Naive B cell (primary cell): ENCODE measurements around the gene CA9. TPM values are rescaled to one million over a fixed set of nuclear protein-coding genes. Genes with fewer than 3 reads are reported as not detected.

Experiments used
- ATAC-seq, 2 donors: fragments of 150-1000 bp; cut with Tn5 transposase; 2 replicates each; pipeline ENCODE4 v1.10.0; 2021; ENCODE audit warnings: low read depth in 2 of 2, mild to moderate bottlenecking in 2 of 2, moderate library complexity in 2 of 2
- DNase-seq: peaks from one replicate; pipeline ENCODE4 v3.0.0; 2022
- H3K27ac Mint-ChIP-seq, 6 donors: one replicate each; pipeline ENCODE4 v1.8.0; 2020 to 2022; ENCODE audit warnings: mild to moderate bottlenecking in 6 of 6, mixed read lengths in 6 of 6, moderate library complexity in 5 of 6, inconsistent platforms in 2 of 6
- H3K27me3 Mint-ChIP-seq, 3 donors: one replicate each; pipeline ENCODE4 v1.8.0; 2021 to 2022; ENCODE audit warnings: mixed read lengths in 3 of 3, mild to moderate bottlenecking in 1 of 3
- H3K36me3 Mint-ChIP-seq, 2 donors: one replicate each; pipeline ENCODE4 v1.8.0; 2020 to 2022; ENCODE audit warnings: mixed read lengths in 2 of 2, inconsistent platforms in 1 of 2, mild to moderate bottlenecking in 1 of 2
- H3K4me1 Mint-ChIP-seq, 3 donors: one replicate each; pipeline ENCODE4 v1.8.0; 2020 to 2022; ENCODE audit warnings: mixed read lengths in 3 of 3, inconsistent platforms in 1 of 3, mild to moderate bottlenecking in 1 of 3, moderate library complexity in 1 of 3
- H3K4me3 Mint-ChIP-seq, 8 donors: one replicate each; pipeline ENCODE4 v1.8.0; 2020 to 2022; ENCODE audit warnings: mild to moderate bottlenecking in 8 of 8, mixed read lengths in 8 of 8, moderate library complexity in 8 of 8, inconsistent platforms in 2 of 8
- H3K9me3 Mint-ChIP-seq, 7 donors: one replicate each; pipeline ENCODE4 v1.8.0; 2020 to 2022; ENCODE audit warnings: mixed read lengths in 7 of 7, mild to moderate bottlenecking in 5 of 7, inconsistent platforms in 2 of 7, moderate library complexity in 1 of 7
- polyA plus RNA-seq, 6 donors: library from polyadenylated mRNA; unstranded; fragments of 300-500 nt; fragmentation: Illumina TruSeq; gene quantifications; one replicate each; pipeline ENCODE4 v1.2.3, GENCODE V29; 2021; ENCODE audit warnings: low read depth in 6 of 6

The CA9 gene
- polyA plus RNA-seq, 6 donors from 2014 or later = not detected

GRCh38 chr9:35666549-35666948 lies 7.2 kb upstream of the CA9 start:
- H3K36me3 Mint-ChIP-seq = no peaks in the 10 kb centered on the region
- H3K4me1 Mint-ChIP-seq = peaks cover 40 to 47% (median 47%) of the 10 kb centered on the region in 3 donors
- peak; percentile 39 to 47 for ATAC-seq
- no peaks in the 10 kb centered on the region for H3K27me3 Mint-ChIP-seq
- H3K9me3 Mint-ChIP-seq = no peaks in the 10 kb centered on the region
- DNase-seq = no peak
- H3K27ac Mint-ChIP-seq = peak overlapping the region in 2 of 6 donors; percentile 22 to 44
- peak overlapping the region; percentile 60 to 96 (median 83) for H3K4me3 Mint-ChIP-seq

- Mint-ChIP-seq H3K4me3 (no peak overlapping the region), H3K36me3 (no peaks in the 10 kb centered on the region), H3K4me1 (peaks cover 26 to 33% (median 33%) of the 10 kb centered on the region in 3 donors), H3K9me3 (no peaks in the 10 kb centered on the region), H3K27me3 (no peaks in the 10 kb centered on the region), H3K27ac (no peak overlapping the region)
- DNase-seq (no peak), ATAC-seq (no peak)
Observed at GRCh38 chr9:35667939-35668338, 5.8 kb upstream of the CA9 start.

GRCh38 chr9:35669331-35670145 lies 4.2 kb upstream of the CA9 start:
- no peak for ATAC-seq
- H3K27ac Mint-ChIP-seq = no peak overlapping the region
- no peaks in the 10 kb centered on the region for H3K36me3 Mint-ChIP-seq
- H3K27me3 Mint-ChIP-seq = peaks cover 0 to 6% (median 4%) of the 10 kb centered on the region in 3 donors
- DNase-seq = no peak
- no peak overlapping the region for H3K4me3 Mint-ChIP-seq
- no peaks in the 10 kb centered on the region for H3K9me3 Mint-ChIP-seq
- peaks cover 25 to 34% (median 26%) of the 10 kb centered on the region in 3 donors for H3K4me1 Mint-ChIP-seq

- peaks cover 0 to 18% (median 13%) of the 10 kb centered on the region in 3 donors for H3K27me3 Mint-ChIP-seq
- ATAC-seq (no peak), DNase-seq (no peak)
- peaks cover 17 to 23% (median 18%) of the 10 kb centered on the region in 3 donors for H3K4me1 Mint-ChIP-seq
- H3K27ac Mint-ChIP-seq = peak overlapping the region in 1 of 6 donors; percentile 52
- H3K4me3 Mint-ChIP-seq = peak overlapping the region in 2 of 8 donors; percentile 12 to 65
- H3K9me3 Mint-ChIP-seq = no peaks in the 10 kb centered on the region
- no peaks in the 10 kb centered on the region for H3K36me3 Mint-ChIP-seq
Observed at GRCh38 chr9:35674025-35674361, 265 bp downstream of the CA9 start.

GRCh38 chr9:35675204-35675603 lies 1.5 kb downstream of the CA9 start:
- no peaks in the 10 kb centered on the region for H3K9me3 Mint-ChIP-seq
- H3K27me3 Mint-ChIP-seq = peaks cover 0 to 18% (median 13%) of the 10 kb centered on the region in 3 donors
- H3K27ac Mint-ChIP-seq = peak overlapping the region in 1 of 6 donors; percentile 80
- H3K4me3 Mint-ChIP-seq = peak overlapping the region; percentile 80 to 91 (median 86)
- no peaks in the 10 kb centered on the region for H3K36me3 Mint-ChIP-seq
- peak; percentile 16 to 17 for ATAC-seq
- H3K4me1 Mint-ChIP-seq = peaks cover 20 to 27% (median 21%) of the 10 kb centered on the region in 3 donors
- no peak for DNase-seq

GRCh38 chr9:35675732-35676392 lies 2.1 kb downstream of the CA9 start:
- H3K4me3 Mint-ChIP-seq = peak overlapping the region; percentile 80 to 91 (median 86)
- DNase-seq (no peak), ATAC-seq (peak; percentile 64 to 72)
- peak overlapping the region in 1 of 6 donors; percentile 51 for H3K27ac Mint-ChIP-seq
- H3K9me3 Mint-ChIP-seq = no peaks in the 10 kb centered on the region
- H3K4me1 Mint-ChIP-seq = peaks cover 23 to 33% (median 26%) of the 10 kb centered on the region in 3 donors
- peaks cover 0 to 18% (median 13%) of the 10 kb centered on the region in 3 donors for H3K27me3 Mint-ChIP-seq
- H3K36me3 Mint-ChIP-seq = no peaks in the 10 kb centered on the region

GRCh38 chr9:35679091-35679490 lies 5.4 kb downstream of the CA9 start:
- peaks cover 30 to 34% (median 32%) of the 10 kb centered on the region in 3 donors for H3K4me1 Mint-ChIP-seq
- no peaks in the 10 kb centered on the region for H3K9me3 Mint-ChIP-seq
- no peaks in the 10 kb centered on the region for H3K36me3 Mint-ChIP-seq
- H3K27ac Mint-ChIP-seq = peak overlapping the region in 1 of 6 donors; percentile 70
- peaks cover 3 to 16% (median 13%) of the 10 kb centered on the region in 3 donors for H3K27me3 Mint-ChIP-seq
- H3K4me3 Mint-ChIP-seq = peak overlapping the region in 1 of 8 donors; percentile 25
- ATAC-seq (no peak), DNase-seq (no peak)

- Mint-ChIP-seq H3K9me3 (no peaks in the 10 kb centered on the region), H3K36me3 (no peaks in the 10 kb centered on the region), H3K4me1 (peaks cover 24 to 30% (median 25%) of the 10 kb centered on the region in 3 donors), H3K4me3 (peak overlapping the region in 1 of 8 donors; percentile 56), H3K27me3 (peaks cover 3 to 9% (median 6%) of the 10 kb centered on the region in 3 donors), H3K27ac (no peak overlapping the region)
- ATAC-seq = no peak
- no peak for DNase-seq
Observed at GRCh38 chr9:35679766-35680330, 6.1 kb downstream of the CA9 start.

GRCh38 chr9:35680331-35681105 lies 6.8 kb downstream of the CA9 start:
- Mint-ChIP-seq H3K27ac (no peak overlapping the region), H3K4me3 (no peak overlapping the region), H3K4me1 (peaks cover 19 to 30% (median 20%) of the 10 kb centered on the region in 3 donors), H3K9me3 (no peaks in the 10 kb centered on the region), H3K27me3 (peaks cover 3 to 7% (median 6%) of the 10 kb centered on the region in 3 donors), H3K36me3 (no peaks in the 10 kb centered on the region)
- ATAC-seq (peak; percentile 30 to 75), DNase-seq (no peak)

GRCh38 chr9:35681341-35682002 lies 7.7 kb downstream of the CA9 start:
- Mint-ChIP-seq H3K27me3 (peaks cover 2 to 3% (median 3%) of the 10 kb centered on the region in 3 donors), H3K36me3 (no peaks in the 10 kb centered on the region), H3K4me3 (peak overlapping the region in 2 of 8 donors; percentile 2 to 9), H3K4me1 (peaks cover 13 to 24% (median 14%) of the 10 kb centered on the region in 3 donors), H3K27ac (no peak overlapping the region), H3K9me3 (no peaks in the 10 kb centered on the region)
- DNase-seq = no peak
- ATAC-seq = no peak

- Mint-ChIP-seq H3K36me3 (no peaks in the 10 kb centered on the region), H3K27me3 (peaks cover 0 to 3% (median 0%) of the 10 kb centered on the region in 3 donors), H3K27ac (no peak overlapping the region), H3K4me3 (no peak overlapping the region), H3K4me1 (peaks cover 11 to 23% (median 13%) of the 10 kb centered on the region in 3 donors), H3K9me3 (no peaks in the 10 kb centered on the region)
- DNase-seq = no peak
- ATAC-seq = no peak
Observed at GRCh38 chr9:35682051-35682450, 8.3 kb downstream of the CA9 start.

GRCh38 chr9:35682520-35683315 lies 9.0 kb downstream of the CA9 start:
- no peaks in the 10 kb centered on the region for H3K36me3 Mint-ChIP-seq
- H3K4me1 Mint-ChIP-seq = peaks cover 11 to 23% (median 13%) of the 10 kb centered on the region in 3 donors
- H3K9me3 Mint-ChIP-seq = no peaks in the 10 kb centered on the region
- H3K4me3 Mint-ChIP-seq = no peak overlapping the region
- ATAC-seq = no peak
- H3K27me3 Mint-ChIP-seq = peaks cover 0 to 3% (median 0%) of the 10 kb centered on the region in 3 donors
- no peak for DNase-seq
- H3K27ac Mint-ChIP-seq = peak overlapping the region in 2 of 6 donors; percentile 10 to 58
